ENCODE results near the gene BMP7. TPM values are rescaled to one million over a fixed set of nuclear protein-coding genes. Genes with fewer than 3 reads are reported as not detected.

The BMP7 gene
- total RNA-seq, 1 experiment from 2014 or later = not detected

DNA sequence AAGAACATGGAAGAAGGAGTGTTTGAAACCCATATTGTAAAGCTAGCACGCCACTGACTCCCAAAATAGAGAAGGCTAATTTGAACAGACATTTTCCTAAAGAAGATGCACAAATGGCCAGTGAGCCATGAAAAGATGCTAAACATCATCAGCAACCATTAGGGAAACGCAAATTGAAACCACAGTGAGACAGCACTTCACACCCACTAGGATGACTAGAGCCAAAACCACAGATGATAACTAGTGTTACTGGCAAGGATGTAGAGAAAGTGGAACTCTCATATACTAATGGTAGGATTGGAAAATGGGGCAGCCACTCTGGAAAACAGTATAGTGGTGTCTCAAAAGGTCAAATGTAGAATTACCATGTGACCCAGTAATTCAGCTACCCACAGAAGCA is 58.2 kb downstream of the BMP7 start:
- H3K4me1 ChIP-seq (replicated peaks) = peaks cover 41% of the 10 kb centered on the region
- no peaks in the 10 kb centered on the region for H3K27me3 ChIP-seq (replicated peaks)
- no peak overlapping the region for H3K4me3 ChIP-seq
- no peaks in the 10 kb centered on the region for H3K36me3 ChIP-seq
- H3K27ac ChIP-seq = no peak overlapping the region
- H3K9me3 ChIP-seq (replicated peaks) = peaks cover 12% of the 10 kb centered on the region
- DNase-seq (ENCODE audit: low read depth in 1 of 2, low spot score in 2 of 2) = no peak

DNA sequence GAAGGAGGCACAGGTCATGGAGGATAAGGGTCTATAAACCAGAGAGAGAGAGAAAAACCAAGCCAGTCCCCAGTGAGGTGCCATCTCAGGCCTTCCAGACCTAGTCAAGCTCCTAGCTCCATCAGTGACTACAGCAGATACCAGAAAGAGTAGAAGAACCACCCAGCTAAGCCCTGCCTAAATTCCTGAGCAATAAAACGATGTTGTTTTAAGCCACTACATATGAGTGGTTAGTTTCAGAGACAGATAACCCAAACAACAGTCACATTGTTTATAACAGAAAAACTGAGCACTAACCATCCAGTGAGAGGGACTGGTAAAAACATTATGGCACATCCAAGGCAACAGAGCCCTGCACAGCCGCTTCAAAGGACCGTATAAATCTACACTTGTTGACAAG is 59.2 kb downstream of the BMP7 start:
- Histone ChIP-seq H3K4me3 (no peak overlapping the region), H3K4me1 (replicated peaks) (peaks cover 32% of the 10 kb centered on the region), H3K27me3 (replicated peaks) (no peaks in the 10 kb centered on the region), H3K27ac (no peak overlapping the region), H3K9me3 (replicated peaks) (peaks cover 12% of the 10 kb centered on the region), H3K36me3 (no peaks in the 10 kb centered on the region)
- no peak for DNase-seq (ENCODE audit: low read depth in 1 of 2, low spot score in 2 of 2)

DNA sequence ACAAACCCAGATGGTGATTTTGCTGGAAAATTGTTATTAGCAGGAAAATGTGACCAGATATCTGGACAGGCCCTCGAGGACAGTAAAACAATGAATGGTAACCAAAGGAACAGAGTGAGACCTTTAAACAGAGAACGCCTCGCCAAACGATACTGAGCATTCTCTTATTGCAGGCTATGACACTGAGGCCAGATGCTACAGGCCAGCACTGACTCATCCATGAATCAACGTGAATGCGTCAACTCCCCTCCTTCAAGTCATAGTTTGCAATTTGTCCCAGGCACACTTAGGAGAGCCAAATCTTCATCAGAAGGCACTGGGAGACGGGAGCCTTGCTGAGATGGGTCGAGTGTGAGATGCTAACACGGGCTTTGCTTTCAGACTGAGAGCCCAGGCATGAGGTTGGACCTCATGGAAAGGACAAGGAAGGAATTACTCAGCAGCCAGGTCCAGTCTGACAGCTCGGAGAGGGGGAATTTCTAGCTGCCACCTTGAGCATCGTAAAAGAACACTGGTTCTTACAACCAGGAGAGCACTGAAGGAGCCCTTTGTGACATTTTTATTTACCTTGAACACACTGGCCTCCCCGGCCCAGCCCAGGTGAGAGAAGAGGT is 60.7 kb downstream of the BMP7 start:
- peaks cover 12% of the 10 kb centered on the region for H3K9me3 ChIP-seq (replicated peaks)
- no peaks in the 10 kb centered on the region for H3K36me3 ChIP-seq
- H3K4me1 ChIP-seq (replicated peaks) = peaks cover 27% of the 10 kb centered on the region
- no peaks in the 10 kb centered on the region for H3K27me3 ChIP-seq (replicated peaks)
- H3K4me3 ChIP-seq = no peak overlapping the region
- peak overlapping the region; percentile 74 for H3K27ac ChIP-seq
- peak; percentile 68 to 78 for DNase-seq (ENCODE audit: low read depth in 1 of 2, low spot score in 2 of 2)

DNA sequence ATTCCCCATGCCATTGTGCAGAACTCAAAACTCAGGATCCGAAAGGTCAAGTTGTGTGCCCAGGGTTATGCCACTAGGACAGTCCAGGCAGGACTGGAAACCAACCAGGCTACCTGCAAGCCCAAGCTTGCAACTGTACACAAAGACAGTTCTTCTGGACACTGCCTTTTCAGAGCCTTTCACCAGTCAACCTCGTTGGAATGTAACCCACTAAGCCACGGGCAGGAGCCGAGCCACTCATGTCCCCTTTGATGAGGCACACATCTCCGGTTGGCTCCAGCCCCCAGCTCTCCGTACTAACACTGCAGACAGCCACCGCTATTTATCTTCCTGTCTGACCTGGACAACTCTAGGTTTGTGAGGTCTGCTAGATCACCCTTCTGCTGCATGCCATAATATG is 62.5 kb downstream of the BMP7 start:
- H3K27me3 ChIP-seq (replicated peaks) = no peaks in the 10 kb centered on the region
- no peaks in the 10 kb centered on the region for H3K36me3 ChIP-seq

DNA sequence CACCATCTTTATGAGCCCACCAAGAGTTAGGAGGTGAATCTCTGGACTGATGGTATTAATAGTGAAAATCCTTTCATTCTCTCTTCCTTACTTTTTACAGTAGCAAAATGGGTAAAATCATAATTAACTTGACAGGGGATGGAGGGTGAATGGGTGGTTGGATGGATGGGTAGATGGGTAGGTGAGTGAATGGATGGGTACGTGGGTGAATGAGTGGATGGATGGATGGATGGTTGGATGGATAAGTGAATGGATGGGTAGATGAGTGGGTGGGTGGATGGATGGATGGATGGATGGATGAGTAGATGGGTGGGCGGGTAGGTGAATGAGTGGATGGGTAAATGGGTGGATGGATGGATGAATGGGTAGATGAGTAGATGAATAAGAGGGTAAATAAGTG is 63.2 kb downstream of the BMP7 start:
- Histone ChIP-seq H3K27ac (no peak overlapping the region), H3K36me3 (no peaks in the 10 kb centered on the region), H3K9me3 (replicated peaks) (peaks cover 12% of the 10 kb centered on the region), H3K27me3 (replicated peaks) (no peaks in the 10 kb centered on the region), H3K4me1 (replicated peaks) (peaks cover 49% of the 10 kb centered on the region), H3K4me3 (no peak overlapping the region)
- no peak for DNase-seq (ENCODE audit: low read depth in 1 of 2, low spot score in 2 of 2)

More for the DNA sequence above, 62.5 kb downstream of the BMP7 start:
- no peak overlapping the region for H3K27ac ChIP-seq
- no peak for DNase-seq (ENCODE audit: low read depth in 1 of 2, low spot score in 2 of 2)
- H3K9me3 ChIP-seq (replicated peaks) = peaks cover 12% of the 10 kb centered on the region
- H3K4me1 ChIP-seq (replicated peaks) = peaks cover 41% of the 10 kb centered on the region
- no peak overlapping the region for H3K4me3 ChIP-seq

DNA sequence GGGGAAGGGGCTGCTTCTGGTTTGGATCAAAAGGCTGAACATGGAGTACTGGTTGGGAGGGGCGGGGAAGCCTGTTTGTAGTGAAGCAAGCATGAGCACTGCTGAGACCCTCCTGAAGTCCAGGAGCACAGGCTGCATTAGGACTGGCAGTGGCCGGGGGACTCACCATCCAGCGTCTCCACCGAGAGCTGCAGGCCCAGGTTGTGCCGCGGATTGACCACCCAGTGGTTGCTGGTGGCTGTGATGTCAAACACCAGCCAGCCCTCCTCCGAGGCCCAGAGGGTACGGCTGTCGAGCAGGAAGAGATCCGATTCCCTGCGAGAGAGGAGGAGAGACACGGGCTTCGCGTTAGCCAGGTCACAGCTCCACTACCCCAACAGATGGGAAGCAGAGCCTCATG is 64.1 kb downstream of the BMP7 start:
- Histone ChIP-seq H3K27me3 (replicated peaks) (no peaks in the 10 kb centered on the region), H3K4me1 (replicated peaks) (peaks cover 58% of the 10 kb centered on the region), H3K27ac (no peak overlapping the region), H3K9me3 (replicated peaks) (peaks cover 10% of the 10 kb centered on the region), H3K36me3 (no peaks in the 10 kb centered on the region), H3K4me3 (no peak overlapping the region)
- no peak for DNase-seq (ENCODE audit: low read depth in 1 of 2, low spot score in 2 of 2)

DNA sequence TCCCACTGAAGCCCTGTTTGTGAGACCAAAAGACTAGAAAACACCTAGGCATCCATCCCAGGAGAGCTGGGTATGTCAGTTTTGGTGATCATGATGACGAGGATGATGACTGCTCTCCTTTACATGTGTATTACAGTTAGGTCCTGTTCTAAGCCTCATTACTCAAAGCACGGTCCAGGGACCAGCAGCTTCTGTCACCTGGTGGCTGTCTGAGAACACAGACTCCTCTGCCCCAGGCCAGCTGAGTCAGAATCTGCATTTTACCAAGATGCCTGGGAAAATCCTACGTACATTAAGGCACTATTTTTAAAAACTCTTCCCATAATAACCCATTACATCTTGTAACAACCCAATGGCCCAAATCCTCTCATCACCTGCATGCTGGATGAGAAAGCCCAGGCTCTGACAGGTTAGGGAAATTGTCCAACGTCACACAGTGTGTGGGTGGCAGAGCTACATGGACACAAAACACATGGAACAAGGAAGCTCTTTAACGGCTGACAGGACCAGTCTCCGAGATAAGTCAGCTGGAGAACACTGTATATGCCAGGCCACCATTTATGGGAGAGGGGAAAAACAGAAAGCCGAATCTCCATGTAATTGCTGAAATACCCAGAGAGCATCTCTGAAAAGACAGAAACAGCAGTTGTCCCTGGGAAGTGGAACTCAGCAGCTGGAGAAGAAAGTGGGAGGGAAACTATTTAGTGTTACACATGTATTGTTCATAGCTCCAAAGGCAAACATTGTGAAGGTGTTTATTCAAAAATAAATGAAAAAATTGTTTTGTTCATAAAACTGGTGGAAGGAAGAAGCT is 65.4 kb downstream of the BMP7 start:
- no peak overlapping the region for H3K27ac ChIP-seq
- H3K9me3 ChIP-seq (replicated peaks) = no peaks in the 10 kb centered on the region
- no peaks in the 10 kb centered on the region for H3K27me3 ChIP-seq (replicated peaks)

DNA sequence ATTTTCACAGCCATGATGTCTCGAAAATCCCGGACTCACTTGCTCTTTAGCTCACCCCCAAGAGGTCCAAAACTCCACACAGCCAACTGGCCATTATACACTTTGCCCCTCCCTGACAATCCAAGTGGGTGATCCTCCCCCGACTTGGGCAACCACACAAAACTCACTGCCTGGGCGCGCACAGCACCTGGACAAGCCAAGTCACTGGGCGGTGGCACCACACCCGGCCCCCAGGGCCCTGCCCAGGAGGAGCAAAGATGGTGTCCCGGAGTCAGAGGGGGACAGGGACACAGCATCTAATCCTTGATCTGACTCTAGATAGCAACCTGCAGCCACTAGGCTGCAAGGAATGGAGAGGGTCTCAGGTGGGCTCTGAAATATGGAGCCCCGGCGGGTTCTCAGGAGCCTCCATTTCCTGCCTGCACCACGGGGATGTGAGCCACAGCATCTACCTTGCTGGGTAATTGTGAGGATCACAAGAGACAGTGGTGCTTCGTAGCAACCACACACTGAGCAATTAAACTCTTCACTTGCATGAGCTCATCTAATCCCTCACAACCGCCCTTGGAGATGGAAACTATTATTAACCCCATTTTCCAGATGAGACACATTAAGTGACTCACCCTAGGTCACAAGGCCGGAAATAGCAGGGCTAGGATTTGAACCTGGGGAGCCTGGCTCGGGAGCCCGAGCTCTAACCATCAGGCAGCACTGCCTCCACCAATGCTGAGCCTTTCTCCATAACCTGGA is 66.6 kb downstream of the BMP7 start:
- H3K27ac ChIP-seq = no peak overlapping the region
- H3K36me3 ChIP-seq = no peaks in the 10 kb centered on the region
- no peak for DNase-seq (ENCODE audit: low read depth in 1 of 2, low spot score in 2 of 2)
- H3K9me3 ChIP-seq (replicated peaks) = no peaks in the 10 kb centered on the region
- no peaks in the 10 kb centered on the region for H3K27me3 ChIP-seq (replicated peaks)
- no peak overlapping the region for H3K4me3 ChIP-seq
- peaks cover 58% of the 10 kb centered on the region for H3K4me1 ChIP-seq (replicated peaks)

More for the DNA sequence above, 65.4 kb downstream of the BMP7 start:
- DNase-seq (ENCODE audit: low read depth in 1 of 2, low spot score in 2 of 2) = no peak
- no peak overlapping the region for H3K4me3 ChIP-seq
- peaks cover 58% of the 10 kb centered on the region for H3K4me1 ChIP-seq (replicated peaks)
- no peaks in the 10 kb centered on the region for H3K36me3 ChIP-seq

DNA sequence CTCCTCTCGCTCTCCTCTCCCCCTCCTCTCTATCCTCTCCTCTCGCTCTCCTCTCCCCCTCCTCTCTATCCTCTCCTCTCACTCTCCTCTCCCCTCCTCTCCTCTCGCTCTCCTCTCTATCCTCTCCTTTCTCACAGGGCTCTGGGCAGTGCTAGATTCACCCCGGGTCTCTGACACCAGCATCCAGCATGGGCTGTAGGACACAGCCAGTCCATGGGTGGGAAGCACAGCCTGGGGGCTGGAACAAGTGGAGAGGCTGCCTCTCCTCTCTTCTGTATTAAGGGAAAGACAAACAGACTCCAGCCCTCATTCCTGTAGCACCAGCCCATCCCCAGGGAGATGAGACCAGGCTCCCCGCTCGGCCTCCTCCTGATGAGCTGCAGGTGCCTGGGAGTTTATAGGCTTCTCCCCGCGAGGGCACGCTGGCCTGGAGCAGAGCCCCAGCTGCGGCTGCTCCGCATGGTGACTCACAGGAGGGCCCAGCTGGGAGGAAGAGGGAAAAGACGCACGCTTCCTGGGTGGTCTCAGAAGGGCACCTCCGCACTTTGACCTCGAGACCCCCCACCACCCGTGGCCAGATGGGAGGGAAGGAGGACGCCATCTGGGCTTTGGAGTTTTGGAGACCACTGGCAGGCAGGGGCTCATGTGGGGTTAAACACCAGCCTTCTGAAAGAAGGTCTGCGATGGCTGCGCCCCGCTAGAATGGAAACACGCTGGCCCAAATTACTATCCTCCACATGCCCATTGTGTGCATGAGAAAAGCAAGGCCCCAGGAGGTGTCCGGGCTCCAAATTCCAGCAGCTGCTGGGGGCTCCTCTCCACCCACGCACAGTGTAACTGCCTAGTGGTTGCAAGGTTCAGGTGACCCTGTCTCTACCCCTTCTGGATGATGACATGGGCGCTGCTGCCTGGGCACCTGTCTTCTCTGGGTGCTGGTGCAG is 68.0 kb downstream of the BMP7 start:
- Histone ChIP-seq H3K9me3 (replicated peaks) (no peaks in the 10 kb centered on the region), H3K4me3 (no peak overlapping the region), H3K27me3 (replicated peaks) (no peaks in the 10 kb centered on the region), H3K36me3 (no peaks in the 10 kb centered on the region), H3K27ac (no peak overlapping the region), H3K4me1 (replicated peaks) (peaks cover 60% of the 10 kb centered on the region)
- peak; percentile 68 to 79 for DNase-seq (ENCODE audit: low read depth in 1 of 2, low spot score in 2 of 2)

DNA sequence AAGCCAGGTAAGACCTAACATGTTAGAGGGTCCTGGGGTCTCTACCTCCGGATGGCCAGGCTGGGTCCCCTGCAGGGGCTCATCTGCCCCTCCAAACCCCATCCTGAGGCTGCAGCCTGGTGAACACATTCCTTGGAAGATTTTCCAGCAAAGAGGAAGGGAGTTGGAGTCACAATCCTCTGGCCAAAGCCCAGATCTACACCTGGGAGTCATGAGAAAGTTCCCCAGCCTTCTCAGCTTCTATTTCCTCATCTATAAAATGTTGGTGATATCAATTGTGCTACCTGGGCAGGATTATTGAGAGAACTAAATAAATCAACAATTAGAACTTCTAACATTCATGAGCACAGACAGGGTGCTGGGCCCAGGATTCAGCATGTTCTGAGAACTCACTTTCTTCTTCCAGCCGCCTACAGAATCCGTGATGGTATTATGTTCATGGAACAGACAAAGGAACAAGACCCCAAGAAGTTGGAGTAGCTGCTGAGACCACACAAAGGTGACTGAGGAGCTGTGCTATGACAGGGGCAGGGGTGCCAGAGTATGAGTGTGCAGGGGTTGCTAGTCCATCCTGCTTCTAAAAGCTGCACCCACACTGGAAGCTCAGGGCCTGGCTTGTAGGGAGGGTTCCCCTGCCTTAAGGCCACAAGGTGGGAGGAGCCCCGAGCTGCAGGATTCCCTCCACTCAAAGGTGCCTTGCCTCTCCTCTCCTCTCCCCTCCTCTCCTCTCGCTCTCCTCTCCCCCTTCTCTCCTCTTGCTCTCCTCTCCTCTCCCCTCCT is 68.9 kb downstream of the BMP7 start:
- no peak for DNase-seq (ENCODE audit: low read depth in 1 of 2, low spot score in 2 of 2)
- H3K4me3 ChIP-seq = no peak overlapping the region
- no peaks in the 10 kb centered on the region for H3K36me3 ChIP-seq
- no peaks in the 10 kb centered on the region for H3K9me3 ChIP-seq (replicated peaks)
- no peak overlapping the region for H3K27ac ChIP-seq
- peaks cover 60% of the 10 kb centered on the region for H3K4me1 ChIP-seq (replicated peaks)
- H3K27me3 ChIP-seq (replicated peaks) = no peaks in the 10 kb centered on the region

DNA sequence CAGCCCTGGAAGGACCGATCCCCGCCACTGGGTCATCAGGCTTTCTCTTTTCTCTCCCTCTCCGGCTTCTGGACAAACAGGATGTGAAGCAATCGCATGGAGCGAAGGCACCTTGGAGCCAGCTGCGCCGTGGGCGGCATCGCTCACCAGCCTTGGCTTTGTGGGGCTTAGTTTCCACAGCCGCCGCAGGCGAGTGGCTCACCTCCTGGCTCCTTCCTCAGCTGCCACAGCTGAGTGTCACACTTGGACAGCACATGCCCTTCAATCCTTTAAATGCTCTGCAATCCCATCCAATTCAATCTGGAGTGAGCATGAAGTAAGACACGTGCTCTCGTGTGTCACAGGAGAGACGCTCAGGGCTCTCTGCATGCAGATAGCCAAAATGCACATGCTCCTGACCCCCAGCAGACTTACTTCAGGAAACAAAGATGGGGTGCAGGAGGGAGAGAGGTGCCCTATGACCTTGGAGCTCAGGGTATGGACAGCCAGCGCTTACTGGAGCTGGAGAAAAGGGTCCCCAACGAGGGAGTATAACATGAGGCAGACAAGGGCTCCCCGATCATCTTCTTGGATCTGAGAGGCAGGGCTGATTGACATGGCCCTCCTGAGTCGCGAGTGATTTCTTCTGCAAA is 70.9 kb downstream of the BMP7 start:
- Histone ChIP-seq H3K4me1 (replicated peaks) (peaks cover 64% of the 10 kb centered on the region), H3K27me3 (replicated peaks) (no peaks in the 10 kb centered on the region), H3K9me3 (replicated peaks) (no peaks in the 10 kb centered on the region), H3K27ac (peak overlapping the region; percentile 51), H3K4me3 (no peak overlapping the region), H3K36me3 (no peaks in the 10 kb centered on the region)
- DNase-seq (ENCODE audit: low read depth in 1 of 2, low spot score in 2 of 2) = peak; percentile 87 to 89

DNA sequence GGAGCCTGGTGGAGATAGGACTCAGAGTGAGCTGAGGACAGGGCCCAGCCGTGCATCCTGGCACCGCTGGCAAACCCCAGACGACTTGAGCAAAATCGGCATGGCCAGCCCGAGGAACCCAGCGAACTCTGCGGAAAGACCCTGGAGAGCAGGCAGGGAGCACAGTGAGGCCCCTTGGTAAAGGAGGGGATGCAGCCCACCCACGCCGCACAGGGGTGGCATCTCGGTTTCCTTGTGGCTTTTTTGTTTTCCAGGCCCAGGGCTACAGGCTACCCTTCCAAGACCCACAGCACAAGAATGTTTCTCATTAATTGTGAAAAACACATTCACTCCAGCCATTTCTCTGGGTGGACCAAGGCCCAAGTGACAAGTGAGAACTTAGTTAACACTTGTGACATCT is 71.4 kb downstream of the BMP7 start:
- Histone ChIP-seq H3K4me1 (replicated peaks) (peaks cover 66% of the 10 kb centered on the region), H3K27ac (peak overlapping the region; percentile 51), H3K4me3 (no peak overlapping the region), H3K9me3 (replicated peaks) (no peaks in the 10 kb centered on the region), H3K27me3 (replicated peaks) (no peaks in the 10 kb centered on the region), H3K36me3 (no peaks in the 10 kb centered on the region)
- DNase-seq (ENCODE audit: low read depth in 1 of 2, low spot score in 2 of 2) = peak in 1 of 2 experiments; percentile 59

Data from SJSA1 (cell line).